GM19193 (cell line): Measurements from ENCODE around the gene PTMA.
A peak's percentile ranks its signal among the peaks of the same experiment; 100 is the strongest.

Experiments
- POLR2A ChIP-seq: IDR thresholded peaks from 4 replicates; pipeline ENCODE4 v1.6.1; 2011; ENCODE audit not compliant: insufficient read depth, insufficient read length; ENCODE audit errors: extremely low read depth

The PTMA gene

DNA sequence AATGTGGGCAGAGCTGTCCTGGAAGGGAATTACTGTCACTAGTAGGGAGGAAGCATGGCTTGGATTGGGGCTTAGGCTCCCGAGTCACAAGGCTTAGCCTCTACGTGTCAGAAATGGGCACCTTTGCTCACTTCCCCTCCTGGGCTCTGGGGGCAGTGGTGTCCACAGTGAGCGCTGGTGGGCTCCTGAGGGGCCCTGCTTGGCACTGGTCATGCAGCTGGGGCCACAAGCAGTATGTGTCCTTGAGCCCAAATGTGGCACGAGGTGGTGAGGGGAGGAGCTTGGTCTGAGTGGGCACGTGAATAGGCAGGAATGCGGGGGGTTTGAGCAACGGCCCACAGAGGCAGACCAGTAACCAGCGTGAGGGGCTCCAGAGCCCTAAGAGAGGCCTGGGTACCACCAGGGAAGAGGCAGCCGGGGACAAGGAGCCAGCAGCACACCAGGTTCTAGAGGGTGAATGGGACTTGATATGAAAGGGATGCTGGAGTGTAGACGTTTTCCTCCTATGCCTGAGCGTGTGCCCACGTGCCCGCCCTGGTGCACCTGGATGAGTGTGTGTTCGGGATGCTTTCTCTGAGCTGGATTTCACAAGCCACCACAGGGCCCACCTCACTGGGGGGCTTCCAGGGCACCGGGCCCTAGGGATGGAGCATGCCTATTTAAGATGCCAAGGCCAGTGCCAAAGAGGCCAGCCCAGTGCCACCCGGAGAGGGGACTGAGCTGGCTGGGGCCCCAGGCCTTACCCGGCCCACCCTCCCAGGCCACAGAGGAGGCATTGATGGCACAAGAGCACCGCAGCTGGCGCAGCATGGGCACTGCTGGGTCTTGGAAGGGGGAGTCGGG lies 22.8 kb upstream of the PTMA start:
- no peak for TF ChIP-seq POLR2A

- no peak for TF ChIP-seq POLR2A
These were observed 21.9 kb upstream of the PTMA start for GRCh38 chr2:231686192-231687100.

DNA sequence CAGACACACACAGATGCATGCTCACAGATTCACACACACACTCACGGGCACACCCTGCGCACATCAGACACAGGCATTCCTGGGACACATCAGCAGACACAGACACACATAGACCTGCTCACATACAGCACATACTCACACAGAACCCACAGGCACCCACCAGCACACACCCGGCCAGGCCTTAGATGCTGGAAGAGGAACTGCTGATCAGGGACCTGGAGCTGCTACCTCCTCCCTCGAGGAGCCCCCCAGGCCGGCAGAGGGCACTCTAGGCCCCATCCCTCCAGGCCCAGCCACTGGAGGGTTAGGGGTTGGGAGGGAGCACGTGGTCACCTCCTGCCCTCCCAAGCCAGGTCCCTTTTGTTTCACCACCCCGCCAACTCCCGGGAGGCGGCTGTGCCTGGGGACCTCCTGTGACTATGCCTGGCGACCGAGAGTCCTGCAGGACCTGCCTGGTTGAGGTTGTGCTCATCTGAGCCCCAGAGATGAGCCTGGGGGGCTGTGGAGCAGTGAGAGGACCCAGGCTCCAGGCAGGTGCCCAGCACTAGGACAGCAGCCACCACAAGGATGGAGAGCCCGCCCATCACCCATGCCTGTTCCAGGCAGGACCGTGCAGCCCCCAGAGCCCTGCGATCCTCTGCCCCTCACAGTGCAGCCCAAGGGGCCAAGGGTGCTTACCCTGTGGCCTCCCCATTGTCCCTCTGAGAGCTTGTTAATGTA lies 21.0 kb upstream of the PTMA start:
- peak; percentile 32 for TF ChIP-seq POLR2A

GRCh38 chr2:231687961-231688360 lies 20.4 kb upstream of the PTMA start:
- TF ChIP-seq POLR2A, result no peak

GRCh38 chr2:231688719-231689118 lies 19.6 kb upstream of the PTMA start:
- no peak for TF ChIP-seq POLR2A

DNA sequence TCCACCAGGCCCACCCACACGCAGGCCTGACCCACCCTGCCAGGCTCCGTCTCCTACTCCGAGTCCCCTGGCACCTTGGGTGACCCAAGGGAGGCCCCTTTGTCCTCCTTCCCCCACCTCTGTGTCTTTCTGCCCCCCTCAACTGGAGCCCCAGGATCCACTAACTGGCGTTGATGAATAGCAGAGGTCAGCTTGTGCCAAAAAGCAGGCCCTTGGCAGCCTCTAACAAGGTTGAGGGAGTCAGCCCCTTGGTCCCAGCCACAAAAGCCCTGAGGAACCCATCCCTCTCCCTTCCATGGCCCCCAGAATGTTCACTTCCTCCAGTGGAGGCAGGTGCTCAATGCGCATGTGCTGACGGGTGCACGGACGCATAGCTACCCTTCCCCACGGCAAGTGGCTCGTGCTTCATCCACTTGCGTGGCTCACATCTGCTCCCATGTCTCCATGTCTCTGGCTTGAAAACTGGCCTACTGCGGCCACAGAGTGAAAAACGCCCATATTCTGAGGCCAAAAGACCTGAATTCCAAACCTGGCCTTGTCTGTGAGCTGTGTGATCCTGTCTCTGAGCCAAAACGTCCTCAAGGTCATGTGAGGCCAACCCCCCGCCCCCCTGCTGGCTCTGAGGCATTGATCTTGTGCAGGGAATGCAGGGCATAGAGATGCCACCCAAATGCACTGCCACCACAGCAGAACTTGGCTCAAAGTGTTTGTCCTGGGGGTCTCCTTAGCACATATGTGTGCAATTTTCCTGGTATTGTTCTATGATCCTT lies 19.0 kb upstream of the PTMA start:
- TF ChIP-seq POLR2A, result no peak

GRCh38 chr2:231691251-231691772 lies 17.0 kb upstream of the PTMA start:
- no peak for TF ChIP-seq POLR2A

GRCh38 chr2:231692847-231693246 lies 15.5 kb upstream of the PTMA start:
- no peak for TF ChIP-seq POLR2A

GRCh38 chr2:231693956-231694355 lies 14.4 kb upstream of the PTMA start:
- no peak for TF ChIP-seq POLR2A

DNA sequence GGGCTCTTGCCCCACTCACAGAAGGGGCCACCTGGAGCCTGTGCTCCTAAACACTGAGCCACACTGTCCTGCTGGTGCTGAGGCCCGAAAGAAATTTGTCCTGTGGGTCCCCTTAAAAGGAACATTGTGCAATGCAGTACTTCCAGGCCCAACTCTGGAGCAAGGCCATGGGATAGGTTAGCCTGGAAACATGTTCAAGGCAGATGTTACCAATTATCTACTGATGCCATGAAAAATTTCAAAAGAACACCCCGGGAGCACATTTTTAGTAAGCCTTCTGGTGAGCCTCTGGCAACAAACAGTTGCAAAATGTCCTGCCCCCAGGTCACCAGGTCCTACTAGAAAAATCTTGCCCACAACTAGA lies 12.3 kb upstream of the PTMA start:
- no peak for TF ChIP-seq POLR2A

- no peak for TF ChIP-seq POLR2A
These were observed 9.3 kb upstream of the PTMA start for GRCh38 chr2:231699006-231699405.

GRCh38 chr2:231701456-231702373 lies 6.6 kb upstream of the PTMA start:
- TF ChIP-seq POLR2A, result no peak

DNA sequence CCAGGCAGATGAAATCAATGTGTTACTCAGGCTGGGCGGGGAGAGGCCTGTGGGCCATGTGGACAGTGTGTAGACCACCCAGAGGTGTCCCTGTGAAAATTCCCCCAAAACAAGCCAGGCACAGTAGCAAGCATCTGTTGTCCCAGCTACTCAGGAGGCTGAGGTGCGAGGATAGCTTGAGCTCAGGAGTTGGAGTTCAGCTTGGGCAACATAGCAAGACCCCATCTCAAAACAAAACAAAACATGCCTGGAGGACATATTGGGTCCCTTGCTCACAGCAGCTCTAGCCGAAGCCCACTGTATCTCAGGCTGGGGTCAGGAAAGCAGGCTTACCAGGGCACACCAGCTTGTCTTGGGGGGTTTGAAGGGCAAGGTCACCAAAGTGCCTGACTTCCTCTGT lies 4.3 kb upstream of the PTMA start:
- TF ChIP-seq POLR2A, result no peak
